GM12892 (cell line): Measurements from ENCODE around the gene IP6K2.

Experiments
- DNase-seq: peaks from one replicate; pipeline ENCODE4 v3.0.0; 2011; ENCODE audit not compliant: insufficient read length
- FAIRE-seq: peaks from 2 replicates; lab custom pipeline; 2011; peaks lifted over from hg19 to GRCh38; lab: Jason Lieb, UNC
- POLR2A ChIP-seq: IDR thresholded peaks from 2 replicates; pipeline ENCODE4 v1.6.1; 2011; ENCODE audit warnings: low read depth, low read length, control low read depth
- POLR2AphosphoS5 ChIP-seq: IDR thresholded peaks from 2 replicates; pipeline ENCODE4 v1.6.1; 2011; ENCODE audit warnings: low read depth, low read length, control low read depth
- TAF1 ChIP-seq: IDR thresholded peaks from 2 replicates; pipeline ENCODE4 v1.6.1; 2011; ENCODE audit warnings: low read depth, mild to moderate bottlenecking, control low read depth, low read length, borderline replicate concordance

Gene IP6K2

GRCh38 chr3:48694610-48695392 is 22.2 kb downstream of the IP6K2 start:
- TF ChIP-seq TAF1 (no peak), POLR2AphosphoS5 (0 out of 2 replicates have a peak, but pooled peaks have one; percentile 24), POLR2A (no peak)
- no peak for FAIRE-seq
- no peak for DNase-seq

- TF ChIP-seq POLR2AphosphoS5 (no peak), TAF1 (no peak), POLR2A (no peak)
- no peak for FAIRE-seq
- DNase-seq: no peak
These were observed 23.2 kb downstream of the IP6K2 start for GRCh38 chr3:48693826-48694225.

GRCh38 chr3:48692551-48692950 is 24.5 kb downstream of the IP6K2 start:
- FAIRE-seq: no peak
- DNase-seq: no peak
- no peak for TF ChIP-seq POLR2A
- TF ChIP-seq POLR2AphosphoS5: no peak
- TF ChIP-seq TAF1: no peak

- DNase-seq (no peak), FAIRE-seq (no peak)
- no peak for TF ChIP-seq POLR2A
- no peak for TF ChIP-seq TAF1
- TF ChIP-seq POLR2AphosphoS5: peak; percentile 29; the same call in 1 of the 2 replicates
These were observed 26.1 kb downstream of the IP6K2 start for GRCh38 chr3:48690846-48691458.

GRCh38 chr3:48689384-48689783 is 27.6 kb downstream of the IP6K2 start:
- FAIRE-seq: no peak
- no peak for DNase-seq
- TF ChIP-seq TAF1: no peak
- TF ChIP-seq POLR2AphosphoS5: no peak
- no peak for TF ChIP-seq POLR2A

GRCh38 chr3:48688737-48689075 is 28.3 kb downstream of the IP6K2 start:
- no peak for FAIRE-seq
- no peak for TF ChIP-seq POLR2AphosphoS5
- TF ChIP-seq TAF1: no peak
- TF ChIP-seq POLR2A: no peak
- no peak for DNase-seq

- no peak for DNase-seq
- no peak for FAIRE-seq
- peak; percentile 60 for TF ChIP-seq POLR2AphosphoS5
- no peak for TF ChIP-seq TAF1
These were observed 28.8 kb downstream of the IP6K2 start for GRCh38 chr3:48688032-48688736.

GRCh38 chr3:48687220-48687678 is 29.8 kb downstream of the IP6K2 start:
- DNase-seq (no peak), FAIRE-seq (no peak)
- peak; percentile 27; the same call in 1 of the 2 replicates for TF ChIP-seq POLR2A
- TF ChIP-seq POLR2AphosphoS5: peak; percentile 73
- TF ChIP-seq TAF1: no peak

GRCh38 chr3:48686538-48687219 is 30.3 kb downstream of the IP6K2 start:
- no peak for DNase-seq
- TF ChIP-seq POLR2A (no peak), TAF1 (no peak), POLR2AphosphoS5 (no peak)
- FAIRE-seq: no peak

GRCh38 chr3:48685603-48686511 is 31.2 kb downstream of the IP6K2 start, which contains the start of gene NCKIPSD:
Gene NCKIPSD, minus strand, starts transcription at chr3:48685915. Its CDS starts 108 bp downstream, at chr3:48685807.
- TF ChIP-seq POLR2AphosphoS5: peak; percentile 69; the same call in 1 of the 2 replicates
- no peak for TF ChIP-seq TAF1
- TF ChIP-seq POLR2A: peak; percentile 79; the same call in 1 of the 2 replicates
- FAIRE-seq (peak; percentile 97), DNase-seq (peak; percentile 96)
